H1 (cell line): Measurements from ENCODE around the gene ABCA5. TPM values are rescaled to one million over a fixed set of nuclear protein-coding genes. Genes with fewer than 3 reads are reported as not detected.

Experiments
- CTCF ChIA-PET: fragments of 300-600 bp; sonication (Branson Sonifier 250); formaldehyde crosslinking; loops from one replicate; lab custom pipeline; 2021; ENCODE audit not compliant: partially characterized antibody; lab: Charles Lee
- POLR2A ChIA-PET: fragments of 300-600 bp; sonication (Branson Sonifier 250); formaldehyde crosslinking; loops from one replicate; lab custom pipeline; 2021; ENCODE audit warnings: inconsistent platforms; ENCODE audit not compliant: partially characterized antibody; lab: Charles Lee
- DNase-seq, 2 experiments: peaks; one replicate each; pipeline versions ENCODE4 v3.0.0 to v3.0.0-alpha.2; 2010 to 2022; ENCODE audit warnings: low spot score in 2 of 2, low read depth in 1 of 2, mixed read lengths in 1 of 2
- FAIRE-seq: peaks from 2 replicates; lab custom pipeline; 2011; peaks lifted over from hg19 to GRCh38; lab: Jason Lieb, UNC
- H2AFZ ChIP-seq: 2 replicates; pipeline ENCODE4 v1.8.1; 2012; ENCODE audit warnings: low read length, inconsistent platforms
- H2AK5ac ChIP-seq: 2 replicates; pipeline ENCODE4 v1.6.1; 2013; ENCODE audit warnings: low read depth, low read length
- H2BK120ac ChIP-seq: replicated peaks from 2 replicates; pipeline ENCODE3; 2013; ENCODE audit warnings: low read depth, low read length, inconsistent platforms
- H2BK12ac ChIP-seq: 2 replicates; pipeline ENCODE4 v1.6.1; 2013; ENCODE audit warnings: low read depth, low read length
- H2BK15ac ChIP-seq: 2 replicates; pipeline ENCODE4 v1.6.1; 2013; ENCODE audit warnings: low read length
- H2BK20ac ChIP-seq: 2 replicates; pipeline ENCODE4 v1.6.1; 2013; ENCODE audit warnings: low read length
- H2BK5ac ChIP-seq: 2 replicates; pipeline ENCODE4 v1.6.1; 2013; ENCODE audit warnings: low read depth, low read length
- H3K14ac ChIP-seq: 2 replicates; pipeline ENCODE4 v1.6.1; 2013; ENCODE audit warnings: inconsistent platforms; ENCODE audit not compliant: insufficient read length
- H3K18ac ChIP-seq: 2 replicates; pipeline ENCODE4 v1.6.1; 2013; ENCODE audit warnings: low read length; ENCODE audit errors: extremely low read depth
- H3K23ac ChIP-seq: 2 replicates; pipeline ENCODE4 v1.6.1; 2013; ENCODE audit warnings: inconsistent platforms; ENCODE audit not compliant: insufficient read length
- H3K23me2 ChIP-seq: 2 replicates; pipeline ENCODE4 v1.6.1; 2013; ENCODE audit warnings: low read depth, low read length
- H3K27ac ChIP-seq: 2 replicates; pipeline ENCODE4 v1.6.1; 2011; ENCODE audit warnings: low read depth, low read length, inconsistent platforms
- H3K27me3 ChIP-seq, 4 experiments: replicated peaks in 1 of 4; 1 replicate in 1 of 4; 2 replicates in 3 of 4; pipeline versions ENCODE4 v1.6.1 to v1.8.1; 2011 to 2013; ENCODE audit warnings: low read length in 3 of 4, mild to moderate bottlenecking in 3 of 4, inconsistent platforms in 2 of 4, mixed read lengths in 2 of 4, moderate library complexity in 1 of 4; ENCODE audit not compliant: control insufficient read depth in 3 of 4, insufficient read depth in 3 of 4; ENCODE audit errors: extremely low read depth in 1 of 4
- H3K36me3 ChIP-seq, 4 experiments: 2 replicates each; pipeline versions ENCODE4 v1.6.1 to v1.8.1; 2011 to 2013; ENCODE audit warnings: mild to moderate bottlenecking in 4 of 4, low read length in 3 of 4, moderate library complexity in 2 of 4, control low read depth in 1 of 4, inconsistent platforms in 1 of 4; ENCODE audit not compliant: insufficient read depth in 4 of 4, control insufficient read depth in 2 of 4
- H3K4ac ChIP-seq: replicated peaks from 2 replicates; pipeline ENCODE3; 2013; ENCODE audit warnings: low read length, low read depth, mixed read lengths, inconsistent platforms; ENCODE audit not compliant: insufficient read length
- H3K4me1 ChIP-seq, 4 experiments: replicated peaks in 1 of 4; 1 replicate in 1 of 4; 2 replicates in 3 of 4; pipeline versions ENCODE4 v1.6.1 to v1.8.1; 2011 to 2013; ENCODE audit warnings: low read length in 3 of 4, inconsistent platforms in 2 of 4, mixed read lengths in 1 of 4; ENCODE audit not compliant: insufficient read depth in 4 of 4, control insufficient read depth in 3 of 4
- H3K4me2 ChIP-seq, 2 experiments: 2 replicates each; pipeline versions ENCODE4 v1.6.1 to v1.8.1; 2011 to 2013; ENCODE audit warnings: low read depth in 2 of 2, low read length in 2 of 2, control low read depth in 1 of 2, inconsistent platforms in 1 of 2, mild to moderate bottlenecking in 1 of 2; ENCODE audit not compliant: insufficient read depth in 1 of 2
- H3K4me3 ChIP-seq, 4 experiments: fragments of 200-600, 300-600 bp in 1 of 4; sonication (generic), shearing (Covaris generic), sonication (Bioruptor Twin) in 1 of 4; 2 replicates each; pipeline versions ENCODE4 v1.5.1 to v1.8.1; 2011 to 2016; ENCODE audit warnings: low read length in 4 of 4, low read depth in 3 of 4, control low read depth in 2 of 4, inconsistent platforms in 2 of 4, mild to moderate bottlenecking in 2 of 4, mixed read lengths in 1 of 4, moderate library complexity in 1 of 4; ENCODE audit not compliant: insufficient read depth in 2 of 4; ENCODE audit errors: extremely low read depth in 1 of 4
- H3K56ac ChIP-seq: replicated peaks from 2 replicates; pipeline ENCODE3; 2013; ENCODE audit warnings: low read depth, mild to moderate bottlenecking, mixed read lengths, low read length, inconsistent platforms; ENCODE audit not compliant: insufficient read length
- H3K79me1 ChIP-seq: 2 replicates; pipeline ENCODE4 v1.6.1; 2013; ENCODE audit warnings: low read depth, low read length, control low read depth
- H3K79me2 ChIP-seq, 2 experiments: 2 replicates each; pipeline versions ENCODE4 v1.6.1 to v1.8.1; 2012 to 2013; ENCODE audit warnings: low read length in 2 of 2, mild to moderate bottlenecking in 2 of 2, inconsistent platforms in 1 of 2; ENCODE audit not compliant: insufficient read depth in 2 of 2, control insufficient read depth in 1 of 2
- H3K9ac ChIP-seq, 4 experiments: replicated peaks in 1 of 4; 1 replicate in 1 of 4; 2 replicates in 3 of 4; pipeline versions ENCODE4 v1.6.1 to v1.8.1; 2011 to 2013; ENCODE audit warnings: low read depth in 3 of 4, low read length in 3 of 4, control low read depth in 2 of 4, mild to moderate bottlenecking in 2 of 4, moderate library complexity in 2 of 4, inconsistent platforms in 1 of 4; ENCODE audit errors: extremely low read depth in 1 of 4
- H3K9me3 ChIP-seq, 2 experiments: 2 replicates each; pipeline versions ENCODE4 v1.6.1 to v1.8.1; 2012 to 2013; ENCODE audit warnings: mild to moderate bottlenecking in 2 of 2, moderate library complexity in 2 of 2, control low read depth in 1 of 2, inconsistent platforms in 1 of 2, low read depth in 1 of 2, low read length in 1 of 2, mixed read lengths in 1 of 2; ENCODE audit not compliant: insufficient read depth in 2 of 2
- H4K20me1 ChIP-seq, 2 experiments: replicated peaks in 1 of 2; 2 replicates each; pipeline versions ENCODE3 to v1.8.1; 2011 to 2013; ENCODE audit warnings: inconsistent platforms in 2 of 2, low read length in 2 of 2, mild to moderate bottlenecking in 1 of 2; ENCODE audit not compliant: insufficient read depth in 2 of 2, control insufficient read depth in 1 of 2
- H4K5ac ChIP-seq: 2 replicates; pipeline ENCODE4 v1.6.1; 2013; ENCODE audit warnings: low read length, low read depth, mixed read lengths, inconsistent platforms; ENCODE audit not compliant: insufficient read length
- H4K8ac ChIP-seq: 2 replicates; pipeline ENCODE4 v1.8.0; 2013; ENCODE audit warnings: mild to moderate bottlenecking, moderate library complexity, low read length, inconsistent platforms; ENCODE audit not compliant: insufficient read depth; ENCODE audit errors: extremely low read depth
- H4K91ac ChIP-seq: replicated peaks from 2 replicates; pipeline ENCODE3; 2013; ENCODE audit warnings: low read length, mixed read lengths, inconsistent platforms; ENCODE audit not compliant: insufficient read length
- ASH2L ChIP-seq: fragments of 200-600, 300-600 bp; sonication (generic); IDR thresholded peaks from one replicate; pipeline ENCODE4 v1.7.1; 2017; ENCODE audit warnings: low read length
- BCL11A ChIP-seq, 2 experiments: IDR thresholded peaks; one replicate each; pipeline ENCODE4 v1.6.1; 2011; ENCODE audit warnings: low read depth in 2 of 2, low read length in 2 of 2, mild to moderate bottlenecking in 2 of 2
- BRCA1 ChIP-seq: IDR thresholded peaks from 2 replicates; pipeline ENCODE4 v1.6.1; 2012; ENCODE audit warnings: low read depth, low read length, improper control_type of control experiment
- CBX5 ChIP-seq: fragments of 300-800, 300-1000 bp; sonication (generic); IDR thresholded peaks from 2 replicates; pipeline ENCODE4 v1.7.1; 2016; ENCODE audit warnings: antibody characterized with exemption, low read length, low read depth
- CBX8 ChIP-seq: fragments of 300-800, 300-1000 bp; sonication (generic); IDR thresholded peaks from 2 replicates; pipeline ENCODE4 v1.7.1; 2016; ENCODE audit warnings: low read depth, low read length, borderline replicate concordance
- CHD1 ChIP-seq: IDR thresholded peaks from 2 replicates; pipeline ENCODE4 v1.6.1; 2012; ENCODE audit warnings: low read depth, low read length, improper control_type of control experiment
- GTF2F1 ChIP-seq: IDR thresholded peaks from 2 replicates; pipeline ENCODE4 v1.6.1; 2012; ENCODE audit warnings: low read depth, low read length, improper control_type of control experiment, borderline replicate concordance
- JUND ChIP-seq: IDR thresholded peaks from 2 replicates; pipeline ENCODE4 v1.6.1; 2011; ENCODE audit warnings: mild to moderate bottlenecking, improper control_type of control experiment, low read length
- PHF8 ChIP-seq: fragments of 200-600 bp; sonication (generic); conservative IDR thresholded peaks from 2 replicates; pipeline ENCODE4 v1.7.1; 2012; ENCODE audit warnings: low read depth, mild to moderate bottlenecking, inconsistent platforms, low read length, moderate library complexity
- POU5F1 ChIP-seq: IDR thresholded peaks from 2 replicates; pipeline ENCODE4 v1.6.1; 2011; ENCODE audit warnings: low read depth, mild to moderate bottlenecking, low read length, moderate library complexity
- SIN3A ChIP-seq, 2 experiments: IDR thresholded peaks in 1 of 2; conservative IDR thresholded peaks in 1 of 2; 2 replicates each; pipeline ENCODE4 v1.6.1; 2011 to 2012; ENCODE audit warnings: low read length in 2 of 2, improper control_type of control experiment in 1 of 2, low read depth in 1 of 2, mild to moderate bottlenecking in 1 of 2
- SP1 ChIP-seq: IDR thresholded peaks from 2 replicates; pipeline ENCODE4 v1.6.1; 2011; ENCODE audit warnings: low read depth, low read length
- SP4 ChIP-seq: IDR thresholded peaks from 2 replicates; pipeline ENCODE4 v1.6.1; 2012; ENCODE audit warnings: low read length, inconsistent platforms
- SUZ12 ChIP-seq: fragments of 200-600 bp; sonication (generic); IDR thresholded peaks from 2 replicates; pipeline ENCODE4 v1.6.1; 2012; ENCODE audit warnings: mild to moderate bottlenecking, inconsistent platforms, low read length, moderate library complexity, mixed read lengths
- YY1 ChIP-seq: IDR thresholded peaks from 2 replicates; pipeline ENCODE4 v1.6.1; 2011; ENCODE audit warnings: low read depth, mild to moderate bottlenecking, low read length
- ZNF274 ChIP-seq: IDR thresholded peaks from 2 replicates; pipeline ENCODE4 v1.7.0; 2012; ENCODE audit warnings: low read length, borderline replicate concordance; ENCODE audit errors: extremely low read depth
- WGBS, 2 experiments: shearing (Covaris generic) in 1 of 2; methylation state at CpG; one replicate each; pipeline versions ENCODE4 v1.1.6 to v1.1.7; 2013 to 2015; ENCODE audit warnings: low lambda C conversion rate in 2 of 2, mixed read lengths in 2 of 2, inconsistent platforms in 1 of 2, low coverage in 1 of 2, missing lambda C conversion rate in 1 of 2; ENCODE audit not compliant: insufficient replicate concordance in 2 of 2, insufficient coverage in 1 of 2, insufficient read length in 1 of 2; ENCODE audit errors: extremely low coverage in 1 of 2, missing lambda C conversion rate in 1 of 2; 5-methylcytosine and 5-hydroxymethylcytosine counted together
- polyA plus RNA-seq, 7 experiments: library from polyadenylated mRNA; depleted of rRNA in 3 of 7; stranded (reverse) in 5 of 7; unstranded in 2 of 7; fragments of >200 nt in 5 of 7; fragments of 200-250 nt in 2 of 7; gene quantifications; 1 replicate in 5 of 7; 2 replicates in 1 of 7; 4 replicates in 1 of 7; pipeline versions ENCODE4 v1.2.1 to v1.2.3, GENCODE V29; 2011 to 2013; ENCODE audit warnings: missing spikeins in 2 of 7, mixed read lengths in 2 of 7
- total RNA-seq: library from RNA; stranded (reverse); fragmentation: NEBNext Ultra II Directional; extraction: Animal tissue kit (Norgen Biotek cat#: 25700); gene quantifications from 2 replicates; pipeline ENCODE4 v1.2.1, GENCODE V29; 2021

The ABCA5 gene
- total and polyA plus RNA-seq, 2 of the 8 experiments (the other 6 are each of a cell fraction or from before 2014, with no cell fraction given) = 1.3 to 4.1 TPM

DNA sequence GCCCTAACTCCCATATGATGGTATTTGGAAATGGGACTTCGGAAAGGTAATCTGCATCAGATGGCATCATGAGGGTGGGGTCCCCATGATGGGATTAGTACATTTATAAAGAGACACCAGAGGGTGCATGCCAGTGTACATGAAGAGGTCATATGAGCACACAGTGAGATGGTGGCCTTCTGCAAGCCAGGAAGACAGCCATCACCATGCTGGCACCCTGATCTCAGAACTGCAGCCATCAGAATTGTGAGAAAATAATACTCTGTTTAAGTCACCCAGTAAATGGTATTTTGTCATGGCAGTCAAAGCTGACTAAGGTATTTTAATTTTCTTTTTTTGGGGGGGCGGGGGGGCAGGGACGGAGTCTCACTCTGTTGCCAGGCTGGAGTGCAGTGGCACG lies 51.2 kb downstream of the ABCA5 start:
- H2AK5ac ChIP-seq = no peak overlapping the region
- H2BK120ac ChIP-seq = no peak overlapping the region
- no peak overlapping the region for H3K4me2 ChIP-seq
- H3K4ac ChIP-seq = no peak overlapping the region
- no peak overlapping the region for H2BK12ac ChIP-seq
- no peak overlapping the region for H2BK20ac ChIP-seq
- no peak overlapping the region for H3K56ac ChIP-seq
- no peak for FAIRE-seq
- ChIA-PET CTCF (no interaction called here), POLR2A (no interaction called here)
- WGBS, 2 experiments = 78% methylated on average over 4 of the region's 4 CpGs; no CpG with 5 or more reads in 1 of the 2 experiments
- no peaks in the 10 kb centered on the region for H4K20me1 ChIP-seq
- no peak overlapping the region for H2AFZ ChIP-seq
- H4K91ac ChIP-seq = no peak overlapping the region
- no peak overlapping the region for H2BK5ac ChIP-seq
- no peaks in the 10 kb centered on the region for H3K23me2 ChIP-seq
- no peak overlapping the region for H3K27ac ChIP-seq
- H3K18ac ChIP-seq = no peak overlapping the region
- no peak overlapping the region for H4K5ac ChIP-seq
- no peaks in the 10 kb centered on the region for H3K4me1 ChIP-seq
- H3K27me3 ChIP-seq = no peaks in the 10 kb centered on the region
- no peaks in the 10 kb centered on the region for H3K79me2 ChIP-seq
- no peak overlapping the region for H3K14ac ChIP-seq
- no peak overlapping the region for H3K9ac ChIP-seq
- no peak overlapping the region for H3K23ac ChIP-seq
- DNase-seq = no peak
- H3K36me3 ChIP-seq = no peaks in the 10 kb centered on the region
- H3K4me3 ChIP-seq = no peak overlapping the region
- no peaks in the 10 kb centered on the region for H3K79me1 ChIP-seq
- H4K8ac ChIP-seq = no peak overlapping the region
- H2BK15ac ChIP-seq = no peak overlapping the region
- no peaks in the 10 kb centered on the region for H3K9me3 ChIP-seq
- TF ChIP-seq SP4 (no peak), ZNF274 (no peak), SUZ12 (no peak), CBX8 (no peak), SP1 (no peak), PHF8 (no peak), POU5F1 (no peak), BRCA1 (no peak), BCL11A (IDR thresholded peaks at IDR 0.05; ENCODE audit: low read depth in 2 of 2, low read length in 2 of 2) (no peak), CHD1 (no peak), ASH2L (no peak), SIN3A (conservative IDR thresholded peaks at IDR 0.05 in 1 of 2, IDR thresholded peaks at IDR 0.05 in 1 of 2; ENCODE audit: low read depth in 1 of 2, low read length in 2 of 2) (no peak), YY1 (no peak), JUND (no peak), GTF2F1 (no peak), CBX5 (no peak)
